OCI-LY1 (cell line): Measurements from ENCODE around the gene SULF2.

Source experiments
- CTCF ChIP-seq: fragments of 200-600 bp; sonication (generic), shearing (Covaris generic); IDR thresholded peaks from 2 replicates; pipeline ENCODE4 v1.5.1; 2017; ENCODE audit warnings: mild to moderate bottlenecking, antibody characterized with exemption, low read length, moderate library complexity, mixed read lengths
- EZH2 ChIP-seq: fragments of 200-600 bp; sonication (generic), shearing (Covaris generic); IDR thresholded peaks from 2 replicates; pipeline ENCODE4 v1.8.0; 2017; ENCODE audit warnings: borderline replicate concordance, mixed run types, mild to moderate bottlenecking, antibody characterized with exemption, low read length, moderate library complexity, mixed read lengths

GRCh38 chr20:47723322-47723721 lies 62.0 kb downstream of the SULF2 start:
- TF ChIP-seq CTCF (no peak), EZH2 (no peak)
